ENCODE measurements around the gene SPATA13.
"Not testable (repeated sequence)": the region's sequence is repeated elsewhere in the genome, so short reads cannot be mapped to it uniquely, and the experiment has no call there.

Gene SPATA13

GRCh38 chr13:24308068-24308445 lies 147.5 kb downstream of the SPATA13 start:
- TF ChIP-seq FOXP2 (optimal IDR thresholded peaks at IDR 0.05; ENCODE audit: borderline replicate concordance, extremely low read depth, extremely low read length, insufficient read depth) = no peak
- TF ChIP-seq REST (IDR thresholded peaks at IDR 0.05; ENCODE audit: insufficient read depth in 1 of 2, low read depth in 2 of 2, low read length in 2 of 2) = no peak
- TF ChIP-seq SIN3A (IDR thresholded peaks at IDR 0.05; ENCODE audit: borderline replicate concordance, insufficient read depth, low read length) = no peak
- no peak for TF ChIP-seq TAF1 (IDR thresholded peaks at IDR 0.05; ENCODE audit: borderline replicate concordance, insufficient read depth, low read length)
- no peak for TF ChIP-seq POLR2AphosphoS5 (IDR thresholded peaks at IDR 0.05; ENCODE audit: low read depth, low read length)

- TF ChIP-seq REST (IDR thresholded peaks at IDR 0.05; ENCODE audit: insufficient read depth in 1 of 2, low read depth in 2 of 2, low read length in 2 of 2) = no peak
- TF ChIP-seq SIN3A (IDR thresholded peaks at IDR 0.05; ENCODE audit: borderline replicate concordance, insufficient read depth, low read length) = no peak
- no peak for TF ChIP-seq POLR2AphosphoS5 (IDR thresholded peaks at IDR 0.05; ENCODE audit: low read depth, low read length)
- TF ChIP-seq FOXP2 (optimal IDR thresholded peaks at IDR 0.05; ENCODE audit: borderline replicate concordance, extremely low read depth, extremely low read length, insufficient read depth) = no peak
- no peak for TF ChIP-seq TAF1 (IDR thresholded peaks at IDR 0.05; ENCODE audit: borderline replicate concordance, insufficient read depth, low read length)
Measured at GRCh38 chr13:24308488-24309020, 148.0 kb downstream of the SPATA13 start.

- not testable (repeated sequence) for TF ChIP-seq TAF1 (IDR thresholded peaks at IDR 0.05; ENCODE audit: borderline replicate concordance, insufficient read depth, low read length); REST (IDR thresholded peaks at IDR 0.05; ENCODE audit: insufficient read depth in 1 of 2, low read depth in 2 of 2, low read length in 2 of 2); FOXP2 (optimal IDR thresholded peaks at IDR 0.05; ENCODE audit: borderline replicate concordance, extremely low read depth, extremely low read length, insufficient read depth)
Measured at GRCh38 chr13:24309300-24309699, 148.8 kb downstream of the SPATA13 start, which contains the start of gene C1QTNF9. C1QTNF9 (plus strand) TSS chr13:24309580; CDS start chr13:24316004, 6,424 bp downstream.

- TF ChIP-seq REST (IDR thresholded peaks at IDR 0.05; ENCODE audit: insufficient read depth in 1 of 2, low read depth in 2 of 2, low read length in 2 of 2) (no peak), SIN3A (IDR thresholded peaks at IDR 0.05; ENCODE audit: borderline replicate concordance, insufficient read depth, low read length) (no peak), POLR2AphosphoS5 (IDR thresholded peaks at IDR 0.05; ENCODE audit: low read depth, low read length) (no peak), TAF1 (IDR thresholded peaks at IDR 0.05; ENCODE audit: borderline replicate concordance, insufficient read depth, low read length) (no peak), FOXP2 (optimal IDR thresholded peaks at IDR 0.05; ENCODE audit: borderline replicate concordance, extremely low read depth, extremely low read length, insufficient read depth) (no peak)
Measured at GRCh38 chr13:24313439-24313838, 152.9 kb downstream of the SPATA13 start.

Measured in PFSK-1 (cell line).